NCI-H526 treated with DMSO at 0.1 percent for 48 hours (cell line): ENCODE measurements around the gene GALK1.
"Not testable (repeated sequence)": the region's sequence is repeated elsewhere in the genome, so short reads cannot be mapped to it uniquely, and the experiment has no call there.

Source experiments
- DNase-seq: peaks from one replicate; lab custom pipeline; 2025; lab: John Stamatoyannopoulos, UW

The GALK1 gene

DNA sequence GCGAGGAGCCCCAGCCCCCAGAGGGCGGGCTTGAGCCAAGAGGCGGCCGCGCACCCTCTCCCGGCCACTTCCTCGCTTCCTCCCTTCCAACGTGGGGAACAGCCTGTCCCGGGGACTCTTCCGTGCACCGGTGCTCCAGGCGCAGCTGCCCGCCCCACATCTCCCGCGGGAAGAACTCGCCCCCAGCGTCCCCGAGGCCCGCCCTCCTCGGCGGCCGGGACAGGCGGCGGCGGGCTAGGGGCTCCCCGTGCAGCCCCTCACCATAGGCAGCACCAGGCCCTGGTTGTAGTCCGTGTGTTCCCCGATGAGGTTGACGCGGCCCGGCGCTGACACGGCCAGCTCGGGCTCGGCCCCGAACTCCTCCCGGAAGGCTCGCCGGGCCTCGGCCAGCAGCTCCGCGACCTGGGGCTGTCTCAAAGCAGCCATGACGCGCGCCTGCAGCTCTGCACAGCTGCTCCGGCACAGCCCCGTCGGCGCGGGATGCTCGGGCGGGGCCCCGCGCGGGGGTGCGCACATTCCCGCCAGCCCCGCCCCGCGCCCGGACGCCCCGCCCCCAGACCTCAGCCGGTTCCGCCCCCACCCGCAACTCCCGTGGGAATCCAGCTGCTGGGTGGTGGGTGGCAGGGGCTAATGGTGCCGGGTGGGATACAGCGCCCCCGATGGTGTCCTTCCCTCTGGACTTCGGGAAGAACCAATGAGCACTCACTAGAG is at the start of gene GALK1:
Gene GALK1 (minus strand): TSS at position 482 of the 711 bp plus-strand sequence. CDS start 56 bp downstream, at position 426.
- peak; percentile 19 for DNase-seq

DNA sequence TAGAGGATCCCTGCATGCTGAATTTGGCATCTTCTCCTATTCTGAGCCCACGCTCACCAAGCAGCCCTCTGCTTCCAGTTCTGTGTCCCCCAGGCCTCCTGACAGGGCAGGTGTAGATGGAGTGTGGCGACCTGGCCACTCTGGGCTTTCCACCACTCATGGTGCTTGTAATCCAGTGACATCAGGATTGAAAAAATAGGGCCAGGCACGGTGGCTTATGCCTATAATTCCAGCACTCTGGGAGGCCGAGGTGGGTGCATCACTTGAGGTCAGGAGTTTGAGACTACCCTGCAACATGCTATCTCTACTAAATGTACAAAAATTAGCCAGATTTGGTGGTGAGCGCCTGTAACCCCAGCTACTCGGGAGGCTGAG is 49.0 kb upstream of the GALK1 start:
- no peak for DNase-seq

DNA sequence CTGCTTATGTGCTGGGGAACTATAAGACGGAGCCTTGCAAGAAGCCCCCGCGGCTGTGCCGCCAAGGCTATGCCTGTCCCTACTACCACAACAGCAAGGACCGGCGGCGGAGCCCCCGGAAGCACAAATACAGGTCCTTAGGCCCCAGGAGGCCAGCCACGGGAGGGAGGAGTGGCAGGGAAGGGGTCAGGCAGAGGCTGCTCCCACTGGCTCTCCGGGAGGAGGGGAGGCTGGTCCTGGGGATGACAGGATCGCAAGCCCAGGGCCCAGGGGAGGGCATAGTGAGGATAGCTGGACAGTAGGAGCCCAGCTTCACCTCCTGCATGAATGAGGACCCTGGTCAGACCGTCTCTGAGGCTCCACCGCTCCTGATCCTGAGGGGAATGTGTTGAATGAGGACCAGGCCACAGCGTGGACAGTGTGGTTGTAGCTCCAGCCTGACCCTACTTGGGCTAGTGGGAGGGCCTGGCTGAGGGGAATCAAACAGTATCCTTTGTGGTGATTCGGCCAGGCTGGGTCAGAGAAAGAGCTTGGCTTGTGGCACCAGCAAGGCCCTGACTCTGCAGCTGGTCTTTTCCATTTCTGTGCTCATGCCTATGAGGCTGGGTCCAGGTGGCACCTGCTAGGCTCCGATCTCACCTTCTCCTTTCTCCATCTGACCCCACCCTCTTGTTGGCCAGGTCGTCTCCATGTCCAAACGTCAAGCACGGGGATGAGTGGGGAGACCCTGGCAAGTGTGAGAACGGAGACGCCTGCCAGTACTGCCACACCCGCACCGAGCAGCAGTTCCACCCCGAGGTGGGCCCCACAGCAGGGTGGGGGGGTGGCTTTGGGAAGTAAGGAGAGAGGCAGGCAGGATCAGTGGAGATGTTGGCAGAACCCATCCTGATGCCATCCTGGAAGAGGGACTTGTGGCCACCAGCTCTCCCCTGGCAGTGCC is 48.4 kb upstream of the GALK1 start:
- no peak for DNase-seq

DNA sequence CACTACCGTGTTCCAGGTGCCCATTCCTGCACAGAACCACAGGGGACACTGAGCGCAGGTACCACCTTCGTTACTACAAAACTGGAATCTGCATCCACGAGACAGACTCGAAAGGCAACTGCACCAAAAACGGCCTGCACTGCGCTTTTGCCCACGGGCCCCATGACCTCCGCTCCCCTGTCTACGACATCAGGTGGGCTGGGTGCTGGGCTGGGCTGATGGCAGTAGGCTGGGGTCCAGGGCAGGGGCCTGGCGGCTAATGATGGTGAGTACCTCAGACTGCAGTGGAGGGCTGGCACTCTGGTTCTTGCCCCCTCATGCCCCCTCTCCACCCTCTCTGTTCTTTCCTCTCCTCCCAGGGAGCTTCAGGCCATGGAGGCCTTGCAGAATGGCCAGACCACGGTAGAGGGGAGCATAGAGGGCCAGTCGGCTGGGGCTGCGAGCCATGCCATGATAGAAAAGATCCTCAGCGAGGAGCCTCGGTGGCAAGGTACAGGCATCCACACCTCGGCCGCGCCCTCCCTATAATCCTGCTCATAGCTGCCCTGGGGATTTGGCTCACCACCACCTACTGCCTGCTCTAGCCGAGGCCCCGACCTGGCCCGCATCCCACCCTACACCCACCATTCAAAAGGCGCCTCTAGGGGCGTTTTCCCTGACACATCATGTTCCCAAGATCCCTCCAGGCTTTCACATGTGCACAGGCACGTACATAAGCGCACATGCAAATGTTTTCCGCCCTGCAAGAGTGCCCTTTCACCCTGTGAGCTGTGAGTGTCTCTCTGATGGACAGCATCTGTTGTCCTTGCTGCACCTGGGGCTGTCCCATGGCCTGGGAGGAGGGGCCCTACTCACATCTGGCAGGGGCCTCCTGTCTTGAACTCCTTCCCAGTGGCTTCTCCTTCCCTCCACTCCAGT is 47.4 kb upstream of the GALK1 start:
- DNase-seq = no peak

DNA sequence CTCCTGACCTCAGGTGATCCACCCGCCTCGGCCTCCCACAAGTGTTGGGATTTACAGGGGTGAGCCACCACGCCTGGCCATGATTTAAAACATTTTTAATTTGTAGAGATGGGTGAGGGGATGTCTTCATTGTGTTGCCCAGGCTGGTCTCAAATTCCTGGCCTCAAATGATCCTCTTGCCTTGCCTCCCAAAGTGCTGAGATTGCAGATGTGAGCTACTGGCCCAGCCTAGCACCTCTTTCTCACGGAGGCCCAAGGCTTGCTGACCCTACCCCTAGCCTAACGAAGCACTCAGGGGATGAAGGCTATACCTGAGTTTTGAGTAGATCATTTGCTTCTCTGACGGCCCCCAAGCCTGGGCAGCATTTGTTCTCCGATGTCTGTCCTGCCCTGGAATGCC is 46.2 kb upstream of the GALK1 start:
- no peak for DNase-seq

DNA sequence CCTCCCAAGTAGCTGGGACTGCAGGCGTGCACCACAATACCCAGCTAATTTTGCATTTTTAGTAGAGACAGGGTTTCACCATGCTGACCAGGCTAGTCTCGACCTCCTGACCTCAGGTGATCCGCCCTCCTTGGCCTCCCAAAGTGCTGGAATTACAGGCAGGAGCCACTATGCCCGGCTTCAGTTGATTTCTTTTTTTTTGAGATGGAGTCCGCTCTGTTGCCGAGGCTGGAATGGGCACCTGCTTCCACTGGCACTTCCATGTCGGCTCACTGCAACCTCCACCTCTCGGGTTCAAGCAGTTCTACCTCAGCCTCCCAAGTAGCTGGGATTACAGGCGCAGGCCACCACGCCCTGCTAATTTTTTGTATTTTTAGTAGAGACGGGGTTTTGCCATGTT is 45.8 kb upstream of the GALK1 start:
- not testable (repeated sequence) for DNase-seq

DNA sequence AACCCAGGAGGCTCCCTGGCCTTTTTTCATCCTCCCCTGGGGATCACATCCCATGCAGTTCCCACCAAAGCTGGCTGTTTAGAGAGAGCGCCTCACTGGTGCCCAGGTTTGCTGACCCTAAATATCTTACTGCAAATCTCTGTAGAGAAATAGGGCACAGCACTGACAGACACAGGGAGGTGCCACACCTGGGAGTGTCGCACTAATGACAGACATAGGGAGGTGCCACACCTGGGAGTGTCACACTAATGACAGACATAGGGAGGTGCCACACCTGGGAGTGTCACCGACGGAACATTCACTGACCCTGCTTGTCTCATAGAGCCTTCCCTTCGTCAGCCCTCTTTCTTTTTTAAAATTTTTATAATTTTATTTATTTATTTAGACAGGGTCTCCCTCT is 45.2 kb upstream of the GALK1 start:
- DNase-seq = no peak

DNA sequence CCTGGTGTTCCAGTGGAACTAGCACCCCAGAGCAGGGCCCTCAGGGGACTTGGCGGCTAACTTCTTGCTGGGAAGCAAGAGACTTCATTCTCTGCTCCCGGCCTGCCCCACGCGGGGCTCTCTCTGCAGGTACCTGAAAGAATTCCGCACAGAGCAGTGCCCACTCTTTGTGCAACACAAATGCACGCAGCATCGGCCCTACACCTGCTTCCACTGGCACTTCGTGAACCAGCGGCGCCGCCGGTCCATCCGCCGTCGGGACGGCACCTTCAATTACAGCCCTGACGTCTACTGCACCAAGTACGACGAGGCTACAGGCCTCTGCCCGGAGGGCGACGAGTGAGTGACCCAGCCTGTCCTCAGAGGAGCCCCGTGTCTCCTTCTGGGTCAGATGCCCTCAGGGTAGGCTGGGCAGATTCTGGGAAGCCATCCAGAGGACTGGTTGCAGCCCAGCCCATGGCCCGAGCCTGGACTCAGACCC is 44.7 kb upstream of the GALK1 start:
- no peak for DNase-seq

DNA sequence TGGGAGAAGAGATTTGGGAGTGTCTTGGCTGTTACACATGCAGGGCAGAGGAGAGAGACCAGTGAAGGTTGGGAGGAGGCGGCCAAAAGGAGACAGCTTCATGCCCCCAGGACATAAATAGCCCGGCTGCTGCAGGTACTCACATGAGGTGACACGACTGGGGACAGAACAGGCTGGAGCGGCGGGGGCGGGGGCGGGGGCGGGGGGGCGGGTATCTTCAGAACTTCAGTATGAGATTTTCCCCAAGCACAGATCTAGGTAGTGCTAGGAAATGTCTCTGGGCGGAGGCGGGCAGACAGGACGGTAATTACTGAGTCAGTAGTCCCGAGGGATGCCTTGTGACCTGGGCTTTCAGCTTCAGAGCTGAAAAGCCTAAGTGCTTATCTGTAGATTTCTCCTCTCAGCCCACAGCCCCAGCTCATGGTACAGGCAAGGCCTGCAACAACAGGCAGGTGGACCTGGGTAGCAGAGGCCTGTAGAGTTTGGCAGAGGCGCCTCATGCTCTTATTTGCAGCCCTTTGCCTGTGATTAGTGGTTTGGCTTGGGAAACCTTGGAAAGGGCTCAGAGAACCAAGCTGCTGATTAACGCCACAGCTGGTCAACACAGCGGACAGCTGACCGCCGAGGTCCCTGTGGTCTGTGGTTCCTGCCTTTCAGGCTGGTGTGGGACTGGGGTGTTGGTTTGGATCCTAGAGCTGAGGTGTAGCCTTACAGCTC is 44.1 kb upstream of the GALK1 start:
- DNase-seq = no peak

DNA sequence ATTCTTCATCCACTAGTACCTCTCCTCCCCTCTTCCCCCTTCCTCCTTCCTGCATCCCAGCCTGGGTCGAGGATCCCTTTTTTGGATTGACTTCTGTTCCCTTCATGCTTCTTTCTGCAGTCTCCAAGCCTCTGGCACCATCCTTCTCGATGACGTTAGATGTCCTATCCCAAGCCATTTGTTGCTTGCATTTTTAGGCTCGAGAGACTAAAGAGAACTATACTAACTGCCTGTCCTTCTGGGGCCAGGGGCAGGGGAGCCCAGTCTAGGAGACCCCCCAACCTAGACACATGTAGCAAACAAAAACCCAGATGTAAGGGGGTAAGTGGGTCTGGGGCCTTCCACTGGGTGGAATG is 43.5 kb upstream of the GALK1 start:
- no peak for DNase-seq

DNA sequence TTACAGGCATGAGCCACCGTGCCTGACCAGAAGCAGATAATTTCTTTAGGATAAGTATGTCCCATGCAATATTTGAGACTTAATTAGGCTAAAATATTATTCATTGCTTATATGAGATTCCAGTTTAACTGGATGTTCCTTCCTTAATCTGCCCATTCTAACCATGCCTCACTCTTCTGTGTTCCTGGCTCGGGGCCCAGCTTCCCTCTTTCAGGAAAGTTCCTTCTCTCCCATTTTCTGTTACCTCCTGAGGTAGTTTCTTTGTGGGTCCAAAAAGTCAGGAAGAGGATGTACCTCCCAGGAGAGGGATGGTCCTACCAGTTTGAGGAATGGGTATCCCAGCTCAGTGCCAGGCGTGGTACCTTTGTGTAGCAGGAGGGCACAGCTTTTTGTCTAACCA is 42.9 kb upstream of the GALK1 start:
- no peak for DNase-seq

DNA sequence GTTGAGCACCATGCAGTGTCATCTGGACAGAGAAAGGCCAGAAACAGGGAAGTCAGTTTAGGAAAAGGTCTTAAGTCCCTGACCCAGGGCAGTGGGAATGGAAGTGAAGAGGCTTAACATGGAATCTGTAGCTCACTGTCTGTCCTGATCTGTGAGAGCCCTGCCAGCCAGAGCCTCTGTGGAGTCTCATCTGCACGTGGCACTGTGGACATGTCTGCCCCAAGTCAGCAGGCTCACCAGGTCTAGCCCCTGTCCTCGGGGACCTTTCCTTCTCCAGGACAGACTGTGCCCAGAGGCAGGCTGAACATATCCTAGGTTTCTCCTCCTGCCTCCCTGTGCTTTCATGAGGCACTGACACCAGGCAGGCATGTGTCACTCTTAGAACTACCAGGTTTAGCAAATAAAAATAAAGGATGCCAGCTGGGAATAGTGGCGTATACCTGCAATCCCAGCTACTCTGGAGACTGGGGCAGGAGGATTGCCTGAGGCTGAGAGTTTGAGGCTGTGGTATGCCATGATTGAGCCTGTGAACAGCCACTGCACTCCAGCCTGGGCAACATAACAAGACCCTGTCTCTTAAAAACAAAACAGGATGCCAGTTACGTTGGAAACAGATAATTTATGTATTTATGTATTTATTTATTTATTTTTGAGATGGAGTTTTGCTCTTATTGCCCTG is 42.0 kb upstream of the GALK1 start:
- DNase-seq = no peak

DNA sequence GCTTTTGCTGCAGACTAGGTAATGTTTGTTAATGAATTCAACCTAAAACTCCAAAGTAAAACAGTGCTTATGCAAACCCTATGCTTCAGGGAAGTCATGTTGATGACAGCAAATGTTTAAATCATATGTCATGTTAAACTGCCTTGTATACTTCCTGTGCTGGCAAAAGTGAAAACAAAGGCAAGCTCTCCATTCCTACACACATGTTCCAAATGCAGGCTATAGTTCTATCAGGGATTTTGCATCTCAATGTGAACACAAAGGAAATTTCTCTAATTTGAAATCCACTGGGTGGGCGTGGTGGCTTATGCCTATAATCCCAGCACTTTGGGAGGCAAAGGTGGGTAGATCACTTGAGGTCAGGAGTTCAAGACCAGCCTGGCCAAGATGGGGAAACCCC is 38.9 kb upstream of the GALK1 start:
- no peak for DNase-seq

DNA sequence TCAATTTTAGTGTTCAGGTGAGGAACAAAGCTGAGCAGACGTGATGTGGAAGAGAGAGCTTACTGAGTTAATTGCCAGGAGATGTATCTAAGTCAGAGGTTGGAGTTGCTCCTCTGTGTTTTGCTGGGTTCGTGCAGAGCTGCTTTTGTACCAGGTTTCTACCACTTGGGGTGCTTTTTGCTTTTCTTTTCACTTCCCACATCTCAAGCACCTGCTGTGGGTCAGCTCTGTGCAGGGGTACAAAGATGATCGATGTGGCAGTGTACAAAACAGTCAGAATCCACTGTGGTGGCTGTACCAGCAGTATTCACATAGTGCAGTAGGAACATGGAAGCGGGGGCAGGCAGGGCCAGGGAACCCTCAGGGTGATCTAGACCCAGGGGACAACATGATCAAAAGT is 34.4 kb upstream of the GALK1 start:
- no peak for DNase-seq

DNA sequence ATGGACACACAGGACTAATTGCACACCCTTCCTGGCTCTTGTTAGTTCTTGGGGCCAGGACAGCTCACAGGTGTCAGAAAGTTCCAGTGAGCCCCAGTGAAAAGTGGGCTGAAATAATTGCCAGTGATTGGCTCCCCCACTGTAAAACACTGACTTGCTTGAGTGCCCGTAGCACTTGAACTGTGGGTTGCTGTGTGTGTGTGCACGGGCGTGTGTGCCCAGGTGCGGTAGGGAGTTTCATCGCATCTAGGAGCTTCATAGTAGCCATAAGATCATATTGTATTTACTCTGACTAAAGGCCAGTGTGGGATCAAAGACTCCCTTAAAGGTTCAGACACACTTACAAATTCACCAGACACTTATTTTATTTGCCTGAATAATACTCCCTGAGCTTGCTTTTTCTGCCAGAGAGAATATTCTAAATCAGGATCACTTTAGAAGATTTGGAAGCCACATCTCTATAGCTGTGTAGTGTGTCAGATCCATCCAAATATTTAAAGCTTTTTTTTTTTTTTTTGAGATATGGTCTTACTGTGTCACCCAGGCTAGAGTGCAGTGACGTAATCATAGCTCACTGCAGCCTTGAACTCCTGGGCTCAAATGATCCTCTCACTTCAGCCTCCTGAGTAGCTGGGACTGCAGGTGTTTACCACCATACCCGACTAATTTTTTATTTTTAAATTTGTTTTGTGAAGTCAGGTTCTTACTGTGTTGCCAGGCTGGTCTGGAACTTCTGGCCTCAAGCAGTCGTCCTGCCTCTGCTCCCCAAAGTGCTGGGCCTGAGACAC is 31.0 kb upstream of the GALK1 start:
- DNase-seq = no peak

DNA sequence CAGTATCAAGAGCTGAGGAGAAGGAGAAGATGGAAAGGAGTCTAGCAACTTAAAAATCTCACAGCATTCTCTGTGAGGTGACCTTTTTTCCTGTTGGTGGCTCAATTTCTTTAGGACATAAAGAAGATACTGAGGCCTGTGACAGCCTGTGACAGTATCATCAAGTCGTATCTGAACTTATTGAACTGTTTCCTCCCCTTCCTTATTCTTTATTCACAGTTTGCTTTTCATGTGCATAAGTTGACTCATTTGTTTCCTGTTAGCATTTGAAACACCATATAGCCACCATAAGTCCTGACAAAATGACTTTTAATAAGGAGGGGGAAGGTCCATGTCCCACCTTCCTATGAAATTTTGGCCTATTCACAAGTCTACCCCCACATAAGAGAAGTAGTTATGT is 28.5 kb upstream of the GALK1 start:
- no peak for DNase-seq

DNA sequence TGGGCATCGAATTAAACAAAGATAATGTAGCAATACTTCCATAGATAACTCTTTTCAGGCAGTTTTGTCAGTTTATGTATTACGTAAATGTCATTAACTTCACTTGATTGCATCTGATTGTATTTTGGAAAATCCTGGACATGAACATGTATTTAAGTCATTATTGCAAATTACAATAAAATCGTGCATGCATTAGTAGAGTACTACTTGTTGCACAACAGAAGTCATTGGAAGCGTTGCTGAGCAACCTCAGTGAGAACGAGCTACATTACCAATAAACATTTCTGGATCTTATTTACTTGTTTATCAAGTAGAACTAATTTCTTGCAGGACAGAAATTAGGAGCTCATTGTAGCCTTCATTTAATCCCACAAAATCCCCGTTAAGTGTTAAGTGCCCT is 26.3 kb upstream of the GALK1 start:
- no peak for DNase-seq

DNA sequence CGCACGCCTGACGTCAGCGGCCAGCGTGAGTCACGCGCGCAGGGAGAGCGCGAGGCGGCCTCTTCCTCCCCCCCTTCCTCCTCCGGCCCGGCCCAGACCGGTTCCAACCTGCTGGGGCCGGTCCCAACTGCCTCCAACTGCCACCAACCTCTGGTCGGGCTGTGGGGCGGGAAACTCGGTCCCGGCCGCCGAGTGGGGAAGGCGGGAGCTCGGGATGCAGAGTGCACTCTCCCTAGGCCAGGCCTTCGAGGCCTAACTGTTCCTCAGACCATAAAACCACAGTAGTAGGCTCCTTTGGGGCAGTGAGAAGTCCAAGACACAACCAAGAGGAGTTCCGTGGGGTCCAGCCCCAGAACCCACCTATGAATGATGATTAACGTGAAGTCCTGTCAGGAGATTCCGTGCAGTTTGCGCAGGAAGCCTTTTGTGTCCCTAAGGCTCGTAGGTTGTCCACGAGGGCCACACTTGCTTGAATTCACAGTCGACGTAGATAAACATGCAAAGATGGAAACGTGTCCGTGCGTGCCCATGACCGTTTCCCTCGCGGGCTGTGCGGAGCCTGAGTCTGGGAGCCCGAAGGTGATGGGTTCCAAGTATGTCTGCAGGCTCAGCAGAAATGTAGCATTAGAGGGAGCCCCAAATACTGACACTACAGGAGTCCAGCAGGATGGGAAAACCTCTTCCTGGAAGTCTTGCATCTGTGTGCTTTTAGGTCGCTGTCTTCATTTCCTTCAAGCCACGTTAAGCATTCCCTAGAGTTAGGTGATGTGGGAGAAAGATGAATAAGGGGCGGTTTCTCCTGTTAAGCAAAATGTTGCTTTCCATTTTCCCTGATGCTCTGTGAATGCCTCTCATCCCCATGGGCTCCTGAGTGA is 20.3 kb upstream of the GALK1 start:
- DNase-seq = peak; percentile 84

DNA sequence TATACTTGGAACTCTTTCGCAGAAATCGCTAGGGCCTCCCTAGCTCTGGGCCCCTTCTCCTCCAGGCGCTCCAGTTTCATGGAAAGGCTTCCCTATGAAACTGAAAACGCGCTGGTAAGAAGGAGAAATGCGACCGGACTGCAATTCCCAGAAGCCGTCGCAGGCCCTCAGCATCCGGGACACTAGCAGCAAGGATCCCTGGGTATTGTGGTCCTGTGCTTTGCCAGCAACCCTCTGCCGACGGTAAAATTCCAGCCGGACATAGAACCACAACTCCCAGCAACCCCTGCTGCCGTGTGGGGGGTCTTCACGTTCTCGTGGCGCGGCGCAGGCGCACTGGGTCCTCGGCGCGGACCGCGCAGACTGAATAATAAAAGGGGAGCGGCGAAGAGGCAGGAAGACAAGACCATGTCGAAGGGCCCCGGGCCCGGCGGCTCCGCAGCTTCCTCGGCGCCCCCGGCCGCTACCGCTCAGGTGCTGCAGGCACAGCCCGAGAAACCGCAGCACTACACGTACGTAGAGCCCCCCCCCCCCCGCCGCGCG is 19.6 kb upstream of the GALK1 start, which contains the start of gene UNK:
Gene UNK (plus strand): TSS at position 334 of the 543 bp plus-strand sequence. CDS start 75 bp downstream, at position 409.
- peak; percentile 97 for DNase-seq
